HG02798 (cell line): Measurements from ENCODE around the gene HIBADH.
A peak's percentile ranks its signal among the peaks of the same experiment; 100 is the strongest.

Experiments
- ATAC-seq: cut with Tn5 transposase; IDR thresholded peaks from one replicate; pipeline ENCODE4 v1.9.1; 2021; ENCODE audit warnings: mild to moderate bottlenecking; ENCODE audit not compliant: unreplicated experiment, poor library complexity

HIBADH gene

DNA sequence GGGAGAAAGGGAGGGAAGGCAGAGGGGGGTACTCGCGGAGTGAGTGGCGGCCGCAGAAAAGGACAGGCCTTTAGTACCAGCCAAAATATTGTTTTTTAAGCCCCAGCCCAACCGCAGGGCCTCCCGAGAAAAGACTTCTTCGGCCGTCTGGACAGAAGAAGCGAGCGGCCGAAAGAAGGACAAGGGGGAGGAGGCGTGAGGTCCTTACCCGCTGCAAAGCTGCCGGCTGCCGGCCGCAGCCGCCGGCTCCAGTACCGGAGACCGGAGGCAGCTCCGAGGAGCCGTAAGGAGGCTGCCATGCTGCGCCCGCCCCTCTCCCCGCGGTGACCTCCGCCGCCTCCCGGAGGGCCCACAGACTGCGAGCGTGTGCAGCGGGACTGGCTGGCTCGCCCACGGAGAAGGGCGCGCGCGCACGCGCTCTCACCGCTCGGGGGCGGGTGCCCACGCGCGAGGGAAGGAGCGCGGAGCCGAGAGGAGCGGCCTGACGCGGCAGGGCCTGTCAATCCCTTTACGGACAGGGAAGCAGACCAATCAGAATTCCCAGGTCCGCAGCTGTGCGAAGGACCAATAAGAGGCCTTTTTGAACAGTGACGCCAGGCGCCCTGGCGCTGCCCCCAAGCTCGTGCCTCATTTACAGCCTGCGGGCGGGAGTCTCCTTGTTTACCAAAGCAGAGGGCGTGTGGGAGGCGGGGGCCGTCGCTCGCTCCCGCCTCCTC, at the start of gene HIBADH:
TSS of gene HIBADH (minus strand) at position 394 of the 716 bp plus-strand sequence. CDS start at position 299, 95 bp downstream.
- ATAC-seq = peak; percentile 99

DNA sequence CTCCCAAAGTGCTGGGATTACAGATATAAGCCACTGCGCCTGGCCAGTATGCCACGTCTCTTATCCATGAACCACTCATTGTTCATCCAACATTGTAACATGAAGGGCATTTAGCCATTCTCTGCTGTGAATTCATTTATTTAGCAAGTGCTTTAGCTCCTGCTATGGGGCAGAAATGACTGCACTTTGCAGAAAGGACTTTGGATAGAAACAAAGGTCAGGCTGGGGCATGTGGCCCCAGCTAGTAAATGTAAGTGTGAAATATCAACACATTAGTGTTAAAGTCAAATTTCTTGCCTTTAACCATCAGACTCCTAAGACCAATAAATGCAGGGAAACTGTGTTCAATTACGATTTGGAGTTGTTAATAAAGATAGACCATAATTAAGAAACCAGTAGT, 49.5 kb upstream of the HIBADH start:
- ATAC-seq = no peak

DNA sequence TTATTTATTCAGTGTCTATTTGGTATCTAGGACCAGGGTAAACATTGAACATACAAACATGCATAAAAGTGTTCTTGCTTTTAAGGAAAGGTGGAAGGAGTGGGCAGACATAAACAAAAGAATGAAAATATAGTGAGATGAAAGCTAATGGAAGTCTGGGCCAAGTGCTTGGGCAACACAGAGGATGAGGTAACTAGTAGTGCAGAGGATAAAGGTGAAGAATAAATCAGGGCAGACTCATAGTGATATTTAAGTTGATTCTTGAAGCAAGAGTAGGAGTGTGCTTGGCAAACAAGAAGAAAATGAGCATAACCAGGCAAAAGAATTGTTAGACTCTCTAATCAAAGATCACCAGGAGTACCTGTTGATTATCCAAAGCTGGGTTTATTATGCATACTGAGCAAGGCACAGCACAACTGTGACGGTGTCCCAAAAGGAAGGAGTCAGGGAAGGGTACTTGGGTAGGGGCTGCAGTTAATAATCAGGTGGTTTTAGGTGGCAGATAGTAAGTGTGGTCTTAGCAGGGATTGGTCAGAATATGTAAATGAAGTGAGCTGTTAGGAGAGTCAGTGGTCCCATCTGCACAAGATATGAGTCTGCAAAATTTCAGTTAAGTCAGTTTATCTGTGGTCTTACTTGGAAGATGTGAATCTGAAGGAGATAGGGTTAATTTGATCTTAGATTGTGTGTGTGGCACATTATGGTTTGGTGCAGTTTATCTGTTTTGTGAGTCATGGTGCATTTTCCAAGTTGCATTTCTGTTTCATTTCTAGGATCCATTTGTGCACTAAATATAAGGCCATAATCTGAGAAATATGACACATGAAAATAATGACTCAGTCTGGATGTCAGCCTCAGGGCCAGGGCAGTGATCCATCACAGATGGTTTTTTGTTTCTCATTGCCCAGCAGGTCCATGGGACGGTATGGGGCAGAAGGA, 46.7 kb upstream of the HIBADH start:
- ATAC-seq = no peak

DNA sequence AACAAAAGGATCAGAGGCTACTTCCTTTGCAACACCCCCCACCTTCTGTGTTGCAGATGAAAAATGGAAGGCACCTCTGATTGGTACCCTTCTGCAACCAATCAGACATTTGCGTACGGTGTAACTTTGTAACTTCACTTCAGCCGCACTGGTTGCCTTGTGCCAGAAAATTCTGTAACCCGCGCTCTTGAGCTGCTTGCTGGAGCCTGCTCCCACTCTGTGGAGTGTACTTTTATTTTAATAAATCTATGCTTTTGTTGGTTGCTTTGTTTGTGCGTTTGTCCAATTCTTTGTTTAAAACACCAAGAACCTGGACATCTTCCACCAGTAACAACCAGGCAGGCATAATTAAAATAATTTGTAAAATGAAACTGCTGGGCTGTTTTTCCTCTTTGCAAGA, 45.8 kb upstream of the HIBADH start:
- no peak for ATAC-seq

DNA sequence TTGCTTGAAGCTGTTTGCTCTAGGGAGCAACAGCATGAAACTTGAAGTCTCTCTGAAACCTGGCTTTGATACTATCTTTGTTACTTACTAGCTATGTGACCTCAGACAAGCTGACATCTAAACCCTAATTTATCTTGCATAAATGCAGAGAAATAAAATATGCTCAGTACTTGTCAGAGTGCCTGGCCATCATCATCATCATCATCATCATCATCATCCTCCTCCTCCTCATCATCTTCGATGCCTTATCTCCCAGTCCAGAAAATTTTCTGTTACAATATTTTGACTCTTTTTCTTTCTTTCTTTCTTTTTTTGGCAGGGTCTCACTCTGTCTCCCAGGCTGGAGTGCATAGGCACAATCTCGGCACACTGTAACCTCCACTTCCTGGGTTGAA, 42.5 kb upstream of the HIBADH start:
- no peak for ATAC-seq

DNA sequence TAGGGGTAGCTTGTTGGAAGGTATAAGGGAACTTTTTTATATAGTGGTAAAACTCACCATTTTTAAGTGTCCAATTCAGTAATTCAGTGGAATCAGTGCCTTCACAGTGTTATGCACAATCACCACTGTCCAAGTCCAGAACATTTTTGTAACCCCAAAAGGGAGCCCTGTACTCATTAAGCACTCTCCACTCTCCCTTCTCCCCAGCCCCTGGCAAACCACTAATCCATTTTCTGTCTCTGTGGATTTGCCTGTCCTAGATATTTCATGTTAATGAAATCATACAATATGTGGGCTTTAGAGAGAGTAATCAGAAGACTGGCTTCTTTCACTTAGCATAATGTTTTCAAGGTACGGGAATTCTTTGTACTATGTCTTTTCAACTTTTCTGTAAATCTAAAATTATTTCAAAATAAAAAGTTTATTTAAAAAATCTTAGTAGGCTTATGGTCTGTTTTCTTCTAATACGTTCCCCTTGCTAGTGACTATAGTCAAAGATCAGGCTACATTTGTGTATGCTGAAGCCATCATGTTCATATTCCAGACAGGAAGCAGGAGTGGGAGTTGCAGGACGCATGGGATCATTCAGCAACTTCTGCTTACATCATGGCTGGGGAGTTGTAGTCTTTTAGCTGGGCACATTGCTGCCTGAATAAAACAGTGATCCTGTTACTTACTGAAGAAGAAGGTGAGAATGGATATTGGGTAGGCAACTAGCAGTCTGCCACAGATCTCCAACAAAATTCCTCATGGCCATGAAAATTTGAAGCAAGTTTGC, 41.9 kb upstream of the HIBADH start:
- ATAC-seq = no peak

DNA sequence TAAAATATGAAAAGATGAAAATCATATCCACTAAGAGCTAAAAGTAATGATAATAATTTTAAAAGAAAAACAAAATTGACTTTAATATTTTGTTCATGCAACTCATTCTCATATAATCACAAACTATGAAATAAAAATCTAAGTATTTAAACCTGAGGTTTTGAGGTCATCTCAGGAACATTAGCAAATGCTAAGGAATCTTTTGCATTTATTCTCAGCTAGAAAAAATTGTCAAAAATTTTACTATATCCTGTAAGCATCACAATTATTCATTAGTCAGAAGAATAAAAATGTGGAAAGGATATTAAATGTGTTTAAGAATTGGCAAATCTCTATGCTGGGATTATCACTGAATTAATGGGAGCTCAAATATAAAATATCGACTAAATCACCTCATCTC, 40.5 kb upstream of the HIBADH start:
- ATAC-seq = no peak

DNA sequence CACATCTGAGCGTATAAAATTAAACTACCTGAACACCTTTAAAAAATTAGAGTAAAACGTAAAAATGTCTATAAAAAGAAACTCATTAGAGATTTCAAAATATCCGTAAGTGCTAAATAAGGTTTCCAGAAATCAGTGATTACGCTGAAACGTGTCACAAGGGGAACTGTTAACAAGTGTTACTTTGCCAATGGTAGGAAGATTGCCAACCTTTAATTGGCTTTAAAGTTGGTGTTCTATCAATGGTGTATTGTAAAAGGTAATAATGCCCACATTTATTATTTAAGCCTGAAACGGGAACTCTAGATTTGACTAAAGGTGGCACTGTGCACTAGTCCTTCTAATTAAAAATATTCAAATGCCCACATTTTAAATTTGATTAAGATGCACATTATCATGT, 37.8 kb upstream of the HIBADH start:
- no peak for ATAC-seq

DNA sequence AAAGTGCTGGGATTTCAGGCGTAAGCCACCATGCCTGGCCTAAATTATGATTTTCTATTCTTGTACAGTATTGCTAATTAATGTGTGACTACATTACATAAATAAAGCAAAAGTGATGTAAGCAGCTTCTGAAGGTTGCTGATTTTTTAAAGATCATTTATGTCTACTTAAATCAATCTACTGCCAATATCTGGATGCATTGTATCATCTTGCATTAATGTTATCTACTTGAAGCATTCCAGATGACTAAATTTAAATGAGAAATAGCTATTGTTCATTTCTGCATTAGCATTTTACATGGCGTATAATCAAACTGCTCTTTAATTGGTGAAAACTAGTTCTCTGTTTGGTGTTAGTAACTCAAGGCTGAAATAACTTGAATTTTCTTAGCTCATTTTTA, 37.1 kb upstream of the HIBADH start:
- no peak for ATAC-seq

DNA sequence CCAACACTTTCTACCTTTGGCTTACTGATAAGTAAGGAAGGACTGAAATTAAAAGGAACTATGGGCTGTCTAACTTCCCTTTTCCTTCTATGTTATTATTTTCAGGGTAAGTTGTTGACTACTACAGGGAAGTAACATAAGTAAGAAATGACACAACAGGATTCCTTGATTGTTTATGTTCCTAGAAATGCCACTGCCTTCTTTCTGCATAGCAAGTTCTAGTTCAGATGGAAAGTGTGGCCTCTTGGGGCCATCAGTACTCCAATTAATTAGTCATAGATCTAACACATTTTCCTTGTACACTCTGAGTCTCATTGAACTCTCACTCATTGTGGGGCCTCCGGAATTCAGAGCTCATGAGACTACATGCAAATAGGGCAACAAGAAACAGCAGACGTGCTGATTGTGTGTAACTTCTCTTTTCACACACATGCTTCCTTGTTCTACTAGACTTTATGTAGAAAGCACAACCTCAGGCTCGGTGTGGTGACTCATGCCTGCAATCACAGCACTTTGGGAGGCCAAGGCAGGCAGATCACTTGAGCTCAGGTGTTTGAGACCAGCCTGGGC, 35.3 kb upstream of the HIBADH start:
- ATAC-seq = peak; percentile 82

DNA sequence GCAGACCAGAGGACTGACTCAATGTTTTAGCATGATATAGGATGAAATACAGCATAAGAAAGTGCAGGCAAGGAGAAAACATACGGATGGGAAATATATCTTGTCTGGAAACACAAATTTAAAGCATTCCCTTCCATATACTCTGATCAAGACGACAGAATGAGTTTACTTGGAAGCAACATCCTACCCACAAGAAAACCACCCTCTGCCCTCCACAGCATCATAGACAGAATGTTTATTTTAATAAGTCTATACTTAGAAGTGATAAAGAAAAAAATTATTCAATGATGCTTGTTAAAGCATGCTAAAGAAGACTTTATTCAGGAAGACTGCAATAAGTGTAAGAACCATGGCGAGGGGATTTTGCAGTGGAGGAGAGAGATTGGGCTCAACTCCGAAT, 32.4 kb upstream of the HIBADH start:
- ATAC-seq = no peak

DNA sequence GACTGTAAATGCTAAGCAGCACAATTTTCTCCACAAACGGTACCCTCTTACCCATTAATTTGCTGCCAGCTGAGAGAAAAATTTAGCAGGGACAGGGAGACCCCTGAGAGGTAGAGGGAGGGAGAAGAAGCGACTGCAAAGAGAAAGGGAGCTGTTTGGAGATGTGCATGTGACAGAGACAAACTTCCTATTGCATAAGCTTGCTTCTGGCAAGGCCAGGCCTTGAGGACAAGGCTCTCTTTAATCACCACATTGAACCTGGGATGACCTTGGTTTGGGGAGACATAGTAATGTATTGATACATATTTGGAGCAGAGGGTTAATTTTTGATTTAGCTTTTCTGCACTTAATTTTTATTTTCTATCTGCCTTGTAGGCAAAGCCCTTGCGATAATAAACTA, 31.1 kb upstream of the HIBADH start:
- ATAC-seq = no peak

DNA sequence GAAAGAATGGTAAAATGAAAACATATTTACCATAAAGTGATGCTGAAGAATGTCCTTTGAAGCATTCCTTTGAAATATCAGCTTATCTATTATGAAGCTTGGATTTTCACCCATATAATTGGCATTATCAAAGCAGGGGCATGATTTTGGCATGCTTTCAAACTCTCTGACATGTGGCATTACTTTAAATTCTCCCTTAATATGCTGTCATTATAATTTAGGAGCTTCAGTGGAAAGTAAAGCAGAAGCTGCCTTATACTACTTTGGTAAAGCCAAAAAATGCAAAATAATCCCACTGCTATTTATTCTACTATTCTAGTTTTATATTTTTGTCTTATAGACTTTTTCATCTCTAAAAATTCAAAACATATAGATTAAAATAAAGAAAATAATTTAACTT, 28.0 kb upstream of the HIBADH start:
- ATAC-seq = no peak

DNA sequence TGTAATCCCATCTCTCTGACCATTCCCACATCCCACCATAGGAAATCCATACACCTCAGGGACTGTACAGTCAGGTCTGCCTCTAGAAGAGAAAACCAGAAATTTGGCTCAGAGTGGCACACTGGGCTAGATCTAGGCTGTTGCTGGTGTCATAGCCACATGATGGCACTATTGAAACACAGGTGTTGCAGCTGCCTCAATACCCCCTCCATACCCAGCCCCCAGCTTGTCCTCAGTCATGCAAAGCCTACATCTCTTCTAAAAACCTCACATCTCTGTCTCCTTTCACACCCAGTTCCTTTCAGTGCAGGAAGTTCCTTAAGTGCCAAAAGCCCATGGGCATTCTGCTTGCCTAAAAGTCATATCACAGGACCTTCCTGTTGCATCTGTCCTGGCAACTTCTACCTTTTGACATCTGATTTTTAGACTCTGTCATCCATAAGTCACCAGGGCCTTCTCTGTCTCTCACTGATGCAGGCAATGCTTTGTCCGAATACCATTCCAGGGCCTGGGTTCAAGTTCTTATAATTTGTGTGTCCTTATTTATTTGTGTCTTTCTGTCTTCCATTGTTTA, 27.0 kb upstream of the HIBADH start:
- ATAC-seq = peak; percentile 42

DNA sequence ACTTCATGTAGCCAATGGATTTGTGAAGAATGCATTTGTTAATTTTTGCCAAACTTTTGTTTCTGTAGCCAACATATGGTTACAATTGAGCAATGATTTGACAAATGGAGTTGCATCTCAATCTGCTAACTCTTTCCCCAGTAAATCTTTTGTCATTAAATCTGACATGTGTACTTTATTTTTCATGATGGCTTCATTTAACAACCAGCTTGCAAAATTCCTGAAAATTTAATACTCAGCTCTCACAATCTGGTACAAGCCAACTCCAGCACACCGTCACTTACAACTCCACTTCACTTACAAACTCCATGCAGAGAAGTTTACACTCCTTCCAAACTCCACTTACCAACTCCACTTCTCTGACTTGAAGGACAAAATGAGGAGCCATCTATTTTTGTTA, 26.5 kb upstream of the HIBADH start:
- ATAC-seq = no peak

DNA sequence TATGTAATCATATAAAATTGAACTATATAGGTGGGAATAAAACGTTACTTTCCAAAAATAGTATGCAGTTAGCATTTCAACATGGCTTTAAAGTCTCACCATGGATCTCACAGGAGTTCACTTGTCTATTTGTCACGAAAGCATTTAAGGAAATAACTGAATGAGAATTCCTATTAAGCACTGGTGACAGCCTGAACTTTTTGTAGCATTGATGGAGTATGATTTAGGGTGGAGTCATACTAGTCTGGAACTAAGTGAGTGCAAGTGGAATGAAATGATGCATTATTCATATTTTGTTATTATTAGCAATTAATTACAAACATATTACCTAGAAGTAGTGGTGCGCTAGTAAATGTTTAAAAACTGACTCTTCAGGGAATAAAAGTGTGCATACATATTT, 26.0 kb upstream of the HIBADH start:
- no peak for ATAC-seq

DNA sequence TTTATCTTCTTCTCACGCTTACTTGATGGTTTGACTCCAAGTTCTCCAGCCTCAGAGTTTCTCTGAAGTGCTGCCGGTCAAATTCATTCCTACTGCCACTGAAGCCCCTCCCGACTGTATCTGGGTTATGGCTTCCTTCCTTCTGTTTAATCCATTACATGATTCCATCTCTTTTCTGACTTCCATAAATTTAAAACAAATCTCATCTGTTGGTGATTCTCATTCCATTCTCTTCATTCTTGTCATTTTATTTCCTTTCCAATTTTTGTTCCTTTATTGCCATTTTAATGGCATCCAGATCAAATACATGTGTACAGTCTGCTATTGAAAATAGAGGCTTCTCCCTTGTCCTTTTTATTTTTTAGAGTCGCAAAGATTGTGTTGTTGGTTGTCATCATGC, 25.4 kb upstream of the HIBADH start:
- ATAC-seq = no peak

DNA sequence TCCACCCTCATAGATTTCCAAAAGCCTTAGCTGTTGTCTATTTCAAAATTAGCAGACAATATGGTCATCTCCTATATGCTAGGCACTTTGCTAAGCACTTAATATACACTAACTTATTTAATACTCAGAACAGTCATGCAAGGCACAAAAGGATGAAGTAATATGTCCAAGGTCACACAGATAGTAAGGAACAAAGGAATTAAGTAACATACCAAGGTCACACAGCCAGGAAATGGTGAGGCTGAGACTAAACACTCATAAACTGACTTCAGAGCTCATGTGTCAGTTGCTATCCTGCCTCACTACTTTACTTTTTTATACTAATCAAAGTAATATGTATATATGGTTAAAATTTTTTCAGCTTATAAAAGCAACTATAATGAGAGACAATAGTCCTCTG, 23.6 kb upstream of the HIBADH start:
- ATAC-seq = no peak

DNA sequence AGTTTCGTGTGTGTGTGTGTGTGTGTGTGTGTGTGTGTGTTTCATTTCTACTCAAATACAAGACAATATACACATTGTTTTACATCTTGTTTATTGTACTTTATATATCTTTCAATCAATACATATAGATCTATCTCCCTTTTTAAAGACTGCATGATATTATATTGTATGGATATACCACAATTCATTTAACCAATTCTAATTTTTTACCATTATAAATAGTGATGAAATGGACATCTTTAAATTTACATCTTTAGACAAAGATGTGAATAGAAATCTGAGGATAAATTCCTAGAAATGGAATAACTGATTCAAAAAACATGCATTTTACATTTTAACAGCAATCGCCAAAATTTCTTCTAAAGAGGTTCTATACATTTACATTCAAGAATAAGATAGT, 23.2 kb upstream of the HIBADH start:
- ATAC-seq = no peak

DNA sequence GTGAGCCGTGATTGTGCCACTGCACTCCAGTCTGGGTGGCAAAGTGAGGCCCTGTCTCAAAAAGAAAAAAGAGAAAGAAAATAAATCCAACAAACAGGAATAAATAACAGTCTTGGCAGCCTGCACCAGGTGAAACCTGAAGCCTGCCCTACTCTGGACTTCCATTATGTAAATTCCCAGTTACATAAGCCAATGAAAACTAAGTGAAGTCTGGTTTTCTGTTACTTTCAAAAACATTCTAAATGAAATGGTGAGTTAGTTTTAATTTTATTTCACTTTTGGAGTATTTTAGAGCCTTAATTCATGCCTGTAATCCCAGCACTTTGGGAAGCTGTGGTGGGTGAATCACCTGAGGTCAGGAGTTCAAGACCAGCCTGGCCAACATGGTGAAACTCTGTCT, 22.5 kb upstream of the HIBADH start:
- ATAC-seq = no peak
